DND-41 (cell line): ENCODE measurements around the gene DENND2A.

Source experiments
- EZH2 ChIP-seq: IDR thresholded peaks from 3 replicates; pipeline ENCODE4 v1.6.1; 2012; ENCODE audit warnings: borderline replicate concordance, low read depth, mild to moderate bottlenecking, moderate library complexity, low read length, inconsistent platforms; ENCODE audit not compliant: severe bottlenecking
- TF ChIP-seq, protein P1 (sequence below): IDR thresholded peaks from 2 replicates; pipeline ENCODE4 v1.5.1; 2012; ENCODE audit warnings: borderline replicate concordance, low read length, moderate library complexity, mild to moderate bottlenecking; ENCODE audit not compliant: poor library complexity, severe bottlenecking; ENCODE audit errors: extremely low read depth

DNA sequence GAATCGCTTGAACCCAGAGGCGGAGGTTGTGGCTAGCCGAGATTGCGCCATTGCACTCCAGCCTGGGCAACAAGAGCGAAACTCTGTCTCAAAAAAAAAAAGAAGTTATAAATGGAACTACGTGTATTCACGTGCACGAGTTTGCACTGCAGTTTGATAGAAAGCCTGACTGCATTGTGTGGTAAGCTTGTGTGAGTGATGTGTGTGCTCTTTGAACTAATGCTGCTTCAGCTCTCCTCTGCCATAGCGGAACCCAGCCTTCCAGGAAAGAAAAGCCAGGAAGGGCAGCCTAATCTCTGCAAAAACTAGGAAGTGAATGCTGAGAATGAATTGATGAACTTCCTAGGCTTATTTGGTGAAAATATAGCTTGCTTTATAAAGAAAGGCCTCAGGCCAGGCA is 145.7 kb downstream of the DENND2A start:
- no peak for TF ChIP-seq EZH2
- TF ChIP-seq, protein P1, sequence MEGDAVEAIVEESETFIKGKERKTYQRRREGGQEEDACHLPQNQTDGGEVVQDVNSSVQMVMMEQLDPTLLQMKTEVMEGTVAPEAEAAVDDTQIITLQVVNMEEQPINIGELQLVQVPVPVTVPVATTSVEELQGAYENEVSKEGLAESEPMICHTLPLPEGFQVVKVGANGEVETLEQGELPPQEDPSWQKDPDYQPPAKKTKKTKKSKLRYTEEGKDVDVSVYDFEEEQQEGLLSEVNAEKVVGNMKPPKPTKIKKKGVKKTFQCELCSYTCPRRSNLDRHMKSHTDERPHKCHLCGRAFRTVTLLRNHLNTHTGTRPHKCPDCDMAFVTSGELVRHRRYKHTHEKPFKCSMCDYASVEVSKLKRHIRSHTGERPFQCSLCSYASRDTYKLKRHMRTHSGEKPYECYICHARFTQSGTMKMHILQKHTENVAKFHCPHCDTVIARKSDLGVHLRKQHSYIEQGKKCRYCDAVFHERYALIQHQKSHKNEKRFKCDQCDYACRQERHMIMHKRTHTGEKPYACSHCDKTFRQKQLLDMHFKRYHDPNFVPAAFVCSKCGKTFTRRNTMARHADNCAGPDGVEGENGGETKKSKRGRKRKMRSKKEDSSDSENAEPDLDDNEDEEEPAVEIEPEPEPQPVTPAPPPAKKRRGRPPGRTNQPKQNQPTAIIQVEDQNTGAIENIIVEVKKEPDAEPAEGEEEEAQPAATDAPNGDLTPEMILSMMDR, result no peak
